Gastroesophageal sphincter (tissue), 3 donors: ENCODE measurements around the gene BAAT.

Source experiments
- EP300 ChIP-seq: sonication (generic); formaldehyde crosslinking; IDR thresholded peaks from one replicate; pipeline ENCODE4 v1.6.1; 2017; ENCODE audit warnings: antibody characterized with exemption, mild to moderate bottlenecking
- POLR2A ChIP-seq, 2 donors: fragments of 450-650 bp; IDR thresholded peaks; one replicate each; pipeline ENCODE4 v1.6.1; 2017; ENCODE audit warnings: antibody characterized with exemption in 2 of 2, mild to moderate bottlenecking in 2 of 2, moderate library complexity in 1 of 2
- POLR2AphosphoS5 ChIP-seq: sonication (generic); formaldehyde crosslinking; IDR thresholded peaks from one replicate; pipeline ENCODE4 v1.6.1; 2017; ENCODE audit warnings: antibody characterized with exemption
- TF ChIP-seq, protein P1 (sequence below), 4 experiments: fragments of 200-600 bp in 2 of 4; fragments of 450-650 bp in 2 of 4; sonication (generic) in 1 of 4; IDR thresholded peaks; one replicate each; pipeline ENCODE4 v1.5.1; 2017 to 2019; ENCODE audit warnings: antibody characterized with exemption in 4 of 4, mild to moderate bottlenecking in 2 of 4, moderate library complexity in 2 of 4

DNA sequence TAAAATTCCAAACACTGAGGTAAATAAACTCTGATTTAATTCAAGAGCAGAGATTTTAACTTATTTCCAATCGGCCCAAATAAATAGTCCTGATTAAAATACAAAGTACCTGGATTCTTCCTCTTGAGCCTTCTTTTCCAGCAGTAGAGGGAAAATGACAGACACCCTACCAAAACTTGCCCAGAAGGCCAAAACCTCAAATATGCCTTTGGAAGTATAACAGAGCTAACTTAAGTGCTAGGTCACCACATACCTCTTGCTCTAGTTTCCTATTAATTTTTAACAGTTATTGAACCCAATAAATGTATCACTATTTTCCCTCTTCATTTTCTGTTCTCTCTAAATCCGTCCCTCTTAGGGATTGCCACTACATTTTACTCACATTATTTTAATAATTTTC is 1.4 kb downstream of the BAAT start:
- TF ChIP-seq, protein P1, sequence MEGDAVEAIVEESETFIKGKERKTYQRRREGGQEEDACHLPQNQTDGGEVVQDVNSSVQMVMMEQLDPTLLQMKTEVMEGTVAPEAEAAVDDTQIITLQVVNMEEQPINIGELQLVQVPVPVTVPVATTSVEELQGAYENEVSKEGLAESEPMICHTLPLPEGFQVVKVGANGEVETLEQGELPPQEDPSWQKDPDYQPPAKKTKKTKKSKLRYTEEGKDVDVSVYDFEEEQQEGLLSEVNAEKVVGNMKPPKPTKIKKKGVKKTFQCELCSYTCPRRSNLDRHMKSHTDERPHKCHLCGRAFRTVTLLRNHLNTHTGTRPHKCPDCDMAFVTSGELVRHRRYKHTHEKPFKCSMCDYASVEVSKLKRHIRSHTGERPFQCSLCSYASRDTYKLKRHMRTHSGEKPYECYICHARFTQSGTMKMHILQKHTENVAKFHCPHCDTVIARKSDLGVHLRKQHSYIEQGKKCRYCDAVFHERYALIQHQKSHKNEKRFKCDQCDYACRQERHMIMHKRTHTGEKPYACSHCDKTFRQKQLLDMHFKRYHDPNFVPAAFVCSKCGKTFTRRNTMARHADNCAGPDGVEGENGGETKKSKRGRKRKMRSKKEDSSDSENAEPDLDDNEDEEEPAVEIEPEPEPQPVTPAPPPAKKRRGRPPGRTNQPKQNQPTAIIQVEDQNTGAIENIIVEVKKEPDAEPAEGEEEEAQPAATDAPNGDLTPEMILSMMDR (IDR thresholded peaks at IDR 0.05), result no peak
- TF ChIP-seq POLR2AphosphoS5 (no peak), POLR2A (IDR thresholded peaks at IDR 0.05) (no peak), EP300 (no peak)
